DOHH2 (cell line): ENCODE data around the gene ANKRD1.
A peak's percentile ranks its signal among the peaks of the same experiment; 100 is the strongest.

Experiments used
- H3F3A ChIP-seq: fragments of 200-600 bp; sonication (generic), shearing (Covaris generic); 2 replicates; pipeline ENCODE4 v1.6.0; 2016; ENCODE audit warnings: antibody characterized with exemption, mild to moderate bottlenecking; ENCODE audit not compliant: control insufficient read depth, insufficient read depth
- H3K27ac ChIP-seq: fragments of 200-600 bp; sonication (generic); 2 replicates; pipeline ENCODE4 v1.5.1; 2014; ENCODE audit warnings: low read depth, mild to moderate bottlenecking, low read length, moderate library complexity
- H3K27me3 ChIP-seq: fragments of 200-600 bp; sonication (generic); 2 replicates; pipeline ENCODE4 v1.6.1; 2014; ENCODE audit warnings: mild to moderate bottlenecking, low read length, mixed read lengths; ENCODE audit not compliant: control insufficient read depth
- H3K36me3 ChIP-seq: fragments of 200-600 bp; sonication (generic); 2 replicates; pipeline ENCODE4 v1.6.1; 2014; ENCODE audit warnings: mild to moderate bottlenecking, low read length, moderate library complexity, mixed read lengths; ENCODE audit not compliant: control insufficient read depth
- H3K4me1 ChIP-seq: fragments of 200-600 bp; sonication (generic); 2 replicates; pipeline ENCODE4 v1.6.1; 2014; ENCODE audit warnings: mild to moderate bottlenecking, low read length, mixed read lengths; ENCODE audit not compliant: control insufficient read depth
- H3K4me2 ChIP-seq: fragments of 200-600 bp; sonication (generic); 2 replicates; pipeline ENCODE4 v1.6.0; 2014; ENCODE audit warnings: mild to moderate bottlenecking, low read length, moderate library complexity
- H3K4me3 ChIP-seq: fragments of 200-600 bp; sonication (generic); 2 replicates; pipeline ENCODE4 v1.5.1; 2014; ENCODE audit warnings: mild to moderate bottlenecking, low read length, mixed read lengths
- H3K79me2 ChIP-seq: fragments of 200-600 bp; sonication (generic); 2 replicates; pipeline ENCODE4 v1.6.1; 2014; ENCODE audit warnings: mild to moderate bottlenecking, low read length, mixed read lengths; ENCODE audit not compliant: control insufficient read depth
- H3K9me2 ChIP-seq: fragments of 200-600 bp; sonication (generic); replicated peaks from 2 replicates; pipeline ENCODE4 v1.6.1; 2014; ENCODE audit warnings: mild to moderate bottlenecking, low read length, mixed read lengths; ENCODE audit not compliant: control insufficient read depth
- H3K9me3 ChIP-seq: fragments of 200-600 bp; sonication (generic); 2 replicates; pipeline ENCODE4 v1.6.1; 2014; ENCODE audit warnings: antibody characterized with exemption, low read length, mixed read lengths; ENCODE audit not compliant: control insufficient read depth, insufficient read depth
- H4K20me1 ChIP-seq: fragments of 200-600 bp; sonication (generic); 2 replicates; pipeline ENCODE4 v1.6.0; 2014; ENCODE audit warnings: low read depth, mild to moderate bottlenecking, antibody characterized with exemption, low read length, moderate library complexity; ENCODE audit not compliant: control insufficient read depth, insufficient read depth
- EZH2phosphoT487 ChIP-seq: fragments of 200-600 bp; sonication (generic); IDR thresholded peaks from 2 replicates; pipeline ENCODE4 v1.6.1; 2017; ENCODE audit warnings: borderline replicate concordance, mild to moderate bottlenecking, antibody characterized with exemption, low read length, moderate library complexity, mixed read lengths
- TF ChIP-seq, protein P1 (sequence below): fragments of 200-600 bp; sonication (generic); IDR thresholded peaks from one replicate; pipeline ENCODE4 v1.5.1; 2014; ENCODE audit warnings: antibody characterized with exemption, mild to moderate bottlenecking, low read depth, low read length; ENCODE audit not compliant: poor library complexity, severe bottlenecking

The ANKRD1 gene

GRCh38 chr10:90871766-90872647, 48.9 kb downstream of the ANKRD1 start, which contains the start of gene RPP30:
Gene RPP30, plus strand, starts transcription at chr10:90871974. Its CDS starts 13 bp downstream, at chr10:90871987.
- Histone ChIP-seq H3K79me2 (peaks cover 36% of the 10 kb centered on the region), H3K27me3 (peaks cover 5% of the 10 kb centered on the region), H3K36me3 (peaks cover 21% of the 10 kb centered on the region), H3F3A (no peaks in the 10 kb centered on the region), H3K4me1 (peaks cover 32% of the 10 kb centered on the region), H3K9me3 (peaks cover 13% of the 10 kb centered on the region), H3K4me3 (peak within 1 kb of the TSS; percentile 95), H3K9me2 (no peaks in the 10 kb centered on the region), H3K4me2 (peak within 1 kb of the TSS; percentile 95), H4K20me1 (no peaks in the 10 kb centered on the region), H3K27ac (peak within 1 kb of the TSS; percentile 56)
- no peak for TF ChIP-seq EZH2phosphoT487
- TF ChIP-seq, protein P1, sequence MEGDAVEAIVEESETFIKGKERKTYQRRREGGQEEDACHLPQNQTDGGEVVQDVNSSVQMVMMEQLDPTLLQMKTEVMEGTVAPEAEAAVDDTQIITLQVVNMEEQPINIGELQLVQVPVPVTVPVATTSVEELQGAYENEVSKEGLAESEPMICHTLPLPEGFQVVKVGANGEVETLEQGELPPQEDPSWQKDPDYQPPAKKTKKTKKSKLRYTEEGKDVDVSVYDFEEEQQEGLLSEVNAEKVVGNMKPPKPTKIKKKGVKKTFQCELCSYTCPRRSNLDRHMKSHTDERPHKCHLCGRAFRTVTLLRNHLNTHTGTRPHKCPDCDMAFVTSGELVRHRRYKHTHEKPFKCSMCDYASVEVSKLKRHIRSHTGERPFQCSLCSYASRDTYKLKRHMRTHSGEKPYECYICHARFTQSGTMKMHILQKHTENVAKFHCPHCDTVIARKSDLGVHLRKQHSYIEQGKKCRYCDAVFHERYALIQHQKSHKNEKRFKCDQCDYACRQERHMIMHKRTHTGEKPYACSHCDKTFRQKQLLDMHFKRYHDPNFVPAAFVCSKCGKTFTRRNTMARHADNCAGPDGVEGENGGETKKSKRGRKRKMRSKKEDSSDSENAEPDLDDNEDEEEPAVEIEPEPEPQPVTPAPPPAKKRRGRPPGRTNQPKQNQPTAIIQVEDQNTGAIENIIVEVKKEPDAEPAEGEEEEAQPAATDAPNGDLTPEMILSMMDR: no peak

DNA sequence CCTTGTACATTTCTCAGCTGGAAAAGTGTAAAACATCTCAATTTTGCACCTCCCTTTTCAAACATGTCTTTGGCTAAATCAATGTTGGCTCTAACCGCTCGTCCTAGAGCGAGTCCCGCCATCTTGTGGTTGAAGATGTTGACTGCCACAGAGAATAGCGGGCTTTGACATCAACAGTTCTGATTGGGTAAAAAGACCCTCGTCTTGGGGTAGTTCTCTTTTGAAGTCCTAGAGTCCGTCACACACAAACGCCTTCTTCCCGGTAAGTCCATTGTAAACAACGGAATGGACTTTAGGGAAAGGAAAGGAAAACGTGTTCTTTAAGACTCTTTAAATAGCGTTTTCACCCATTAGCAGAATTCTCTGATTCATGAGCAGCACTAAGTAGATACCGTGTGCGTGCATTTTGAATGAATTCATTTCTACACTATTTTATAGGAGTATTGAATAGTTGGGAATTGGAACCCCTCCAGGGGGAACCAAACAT, 49.6 kb downstream of the ANKRD1 start:
- H3K27me3 ChIP-seq: peaks cover 8% of the 10 kb centered on the region
- peaks cover 13% of the 10 kb centered on the region for H3K9me3 ChIP-seq
- H3K4me2 ChIP-seq: peak overlapping the region; percentile 95
- H3K36me3 ChIP-seq: peaks cover 14% of the 10 kb centered on the region
- H3F3A ChIP-seq: no peaks in the 10 kb centered on the region
- TF ChIP-seq, protein P1: peak; percentile 62
- TF ChIP-seq EZH2phosphoT487: no peak
- H3K79me2 ChIP-seq: peaks cover 36% of the 10 kb centered on the region
- H3K4me3 ChIP-seq: peak overlapping the region; percentile 95
- no peaks in the 10 kb centered on the region for H3K9me2 ChIP-seq
- H4K20me1 ChIP-seq: no peaks in the 10 kb centered on the region
- H3K4me1 ChIP-seq: peaks cover 32% of the 10 kb centered on the region
- peak overlapping the region; percentile 56 for H3K27ac ChIP-seq

DNA sequence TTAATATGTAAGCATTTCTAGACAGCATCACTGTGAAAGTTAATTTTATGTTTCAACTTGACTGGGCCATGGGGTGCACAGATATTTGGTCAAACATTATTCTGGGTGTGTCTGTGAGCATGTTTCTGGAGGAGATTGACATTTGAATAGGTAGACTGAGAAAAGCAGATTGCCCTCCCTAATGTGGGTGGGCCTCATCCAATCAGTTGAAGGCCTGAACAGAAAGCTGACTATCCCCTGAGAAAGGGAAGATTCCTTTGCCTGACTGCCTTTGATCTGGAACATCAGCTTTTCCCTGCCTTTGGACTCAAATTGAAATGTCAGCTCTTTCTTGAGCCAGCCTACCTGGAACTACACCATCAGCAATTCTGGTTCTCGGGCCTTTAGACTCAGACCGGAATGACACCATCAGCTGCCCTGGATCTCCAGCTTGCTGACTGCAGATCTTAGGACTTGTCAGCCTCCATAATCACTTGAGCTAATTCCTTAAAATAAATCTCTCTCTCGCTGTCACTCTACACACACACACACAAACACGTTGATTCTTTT, 54.8 kb downstream of the ANKRD1 start:
- Histone ChIP-seq H3K79me2 (no peaks in the 10 kb centered on the region), H3K4me1 (peaks cover 4% of the 10 kb centered on the region), H3K9me3 (peaks cover 13% of the 10 kb centered on the region), H3K4me2 (no peak overlapping the region), H3K4me3 (no peak overlapping the region), H3K27ac (no peak overlapping the region), H3K36me3 (no peaks in the 10 kb centered on the region), H3K27me3 (peaks cover 26% of the 10 kb centered on the region), H3F3A (no peaks in the 10 kb centered on the region), H3K9me2 (no peaks in the 10 kb centered on the region), H4K20me1 (no peaks in the 10 kb centered on the region)
- TF ChIP-seq EZH2phosphoT487: no peak

DNA sequence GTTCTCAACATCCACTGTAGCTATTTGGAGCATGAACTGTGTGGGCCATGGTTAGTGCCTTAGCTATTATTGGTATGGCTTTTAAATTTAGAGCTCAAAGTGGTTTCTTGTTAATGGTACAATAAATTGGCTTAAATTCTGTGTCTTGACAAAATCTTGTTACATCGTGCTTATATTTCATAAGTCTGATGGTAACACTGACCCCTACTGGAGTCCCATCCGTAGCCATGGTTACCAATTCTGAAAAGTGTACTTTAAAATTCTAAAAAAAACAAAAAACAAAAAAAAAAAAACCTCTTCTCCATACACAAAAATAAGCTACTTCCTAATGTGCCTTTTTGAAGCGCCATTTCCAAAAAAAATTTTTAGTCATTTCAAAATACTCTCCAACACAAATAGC, 55.5 kb downstream of the ANKRD1 start:
- no peak overlapping the region for H3K4me3 ChIP-seq
- no peaks in the 10 kb centered on the region for H3F3A ChIP-seq
- TF ChIP-seq, protein P1: peak; percentile 56
- TF ChIP-seq EZH2phosphoT487: no peak
- no peaks in the 10 kb centered on the region for H3K9me2 ChIP-seq
- H4K20me1 ChIP-seq: no peaks in the 10 kb centered on the region
- peaks cover 13% of the 10 kb centered on the region for H3K9me3 ChIP-seq
- no peak overlapping the region for H3K27ac ChIP-seq
- no peaks in the 10 kb centered on the region for H3K79me2 ChIP-seq
- no peaks in the 10 kb centered on the region for H3K4me1 ChIP-seq
- H3K27me3 ChIP-seq: peaks cover 29% of the 10 kb centered on the region
- no peak overlapping the region for H3K4me2 ChIP-seq
- H3K36me3 ChIP-seq: no peaks in the 10 kb centered on the region
